ENCODE results near the gene STXBP6.

The STXBP6 gene

DNA sequence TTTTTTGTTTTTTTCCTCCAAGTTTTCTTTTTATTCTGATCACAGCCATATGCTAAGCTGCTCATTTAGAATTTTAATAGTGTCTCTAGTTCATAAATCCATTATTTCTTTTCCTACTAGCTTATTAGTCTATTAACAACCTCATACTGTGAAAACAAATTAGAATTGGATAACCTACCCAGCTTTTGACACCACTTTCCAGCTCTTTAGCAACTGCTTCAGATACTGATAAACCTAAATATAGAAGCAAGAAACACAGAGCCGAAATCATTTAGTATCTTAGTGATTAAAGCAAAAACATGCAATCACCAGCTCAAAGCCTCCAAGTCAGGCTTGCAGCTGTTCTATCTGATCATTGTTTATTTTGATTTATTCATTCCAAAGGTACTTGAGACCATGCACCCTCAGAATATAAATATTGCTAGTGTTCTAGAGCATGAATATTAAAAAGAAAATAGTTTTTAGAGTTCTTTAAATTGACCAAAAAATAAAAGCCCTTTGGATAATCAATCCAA, 121.5 kb downstream of the STXBP6 start:
- TF ChIP-seq, protein P1, sequence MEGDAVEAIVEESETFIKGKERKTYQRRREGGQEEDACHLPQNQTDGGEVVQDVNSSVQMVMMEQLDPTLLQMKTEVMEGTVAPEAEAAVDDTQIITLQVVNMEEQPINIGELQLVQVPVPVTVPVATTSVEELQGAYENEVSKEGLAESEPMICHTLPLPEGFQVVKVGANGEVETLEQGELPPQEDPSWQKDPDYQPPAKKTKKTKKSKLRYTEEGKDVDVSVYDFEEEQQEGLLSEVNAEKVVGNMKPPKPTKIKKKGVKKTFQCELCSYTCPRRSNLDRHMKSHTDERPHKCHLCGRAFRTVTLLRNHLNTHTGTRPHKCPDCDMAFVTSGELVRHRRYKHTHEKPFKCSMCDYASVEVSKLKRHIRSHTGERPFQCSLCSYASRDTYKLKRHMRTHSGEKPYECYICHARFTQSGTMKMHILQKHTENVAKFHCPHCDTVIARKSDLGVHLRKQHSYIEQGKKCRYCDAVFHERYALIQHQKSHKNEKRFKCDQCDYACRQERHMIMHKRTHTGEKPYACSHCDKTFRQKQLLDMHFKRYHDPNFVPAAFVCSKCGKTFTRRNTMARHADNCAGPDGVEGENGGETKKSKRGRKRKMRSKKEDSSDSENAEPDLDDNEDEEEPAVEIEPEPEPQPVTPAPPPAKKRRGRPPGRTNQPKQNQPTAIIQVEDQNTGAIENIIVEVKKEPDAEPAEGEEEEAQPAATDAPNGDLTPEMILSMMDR (IDR thresholded peaks at IDR 0.05; ENCODE audit: unreplicated experiment in 3 of 3): no peak
- Mint-ChIP-seq H3K27ac (peak overlapping the region in 2 of 3 experiments; percentile 17 to 45), H3K4me3 (no peak overlapping the region), H3K9me3 (no peaks in the 10 kb centered on the region), H3K36me3 (ENCODE audit: low read depth) (no peaks in the 10 kb centered on the region), H3K27me3 (ENCODE audit: low read depth) (no peaks in the 10 kb centered on the region), H3K4me1 (peaks cover 15% of the 10 kb centered on the region)

DNA sequence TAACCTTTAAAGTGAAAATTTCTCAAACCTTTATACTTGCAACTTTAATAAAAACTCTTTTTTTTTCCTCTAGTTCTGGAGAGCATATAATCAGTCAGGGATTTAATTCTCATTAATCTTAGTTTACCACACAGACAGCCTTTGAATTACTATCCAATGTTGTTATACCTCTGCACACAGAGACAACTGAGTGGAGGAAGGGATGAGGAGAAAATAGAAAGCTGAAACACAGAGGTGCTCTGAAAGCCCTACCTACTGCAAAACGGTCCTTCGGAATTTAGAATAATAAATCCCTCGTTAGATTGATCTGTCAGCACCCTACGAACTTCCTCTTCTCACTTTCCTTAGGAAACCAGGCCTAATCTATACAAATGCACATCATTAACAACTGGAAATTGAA, 122.1 kb downstream of the STXBP6 start:
- H3K27ac Mint-ChIP-seq: peak overlapping the region in 2 of 3 experiments; percentile 17 to 45
- no peaks in the 10 kb centered on the region for H3K36me3 Mint-ChIP-seq (ENCODE audit: low read depth)
- no peaks in the 10 kb centered on the region for H3K27me3 Mint-ChIP-seq (ENCODE audit: low read depth)
- no peaks in the 10 kb centered on the region for H3K9me3 Mint-ChIP-seq
- no peak overlapping the region for H3K4me3 Mint-ChIP-seq
- TF ChIP-seq, protein P1 (IDR thresholded peaks at IDR 0.05; ENCODE audit: unreplicated experiment in 3 of 3): no peak
- H3K4me1 Mint-ChIP-seq: peaks cover 15% of the 10 kb centered on the region

DNA sequence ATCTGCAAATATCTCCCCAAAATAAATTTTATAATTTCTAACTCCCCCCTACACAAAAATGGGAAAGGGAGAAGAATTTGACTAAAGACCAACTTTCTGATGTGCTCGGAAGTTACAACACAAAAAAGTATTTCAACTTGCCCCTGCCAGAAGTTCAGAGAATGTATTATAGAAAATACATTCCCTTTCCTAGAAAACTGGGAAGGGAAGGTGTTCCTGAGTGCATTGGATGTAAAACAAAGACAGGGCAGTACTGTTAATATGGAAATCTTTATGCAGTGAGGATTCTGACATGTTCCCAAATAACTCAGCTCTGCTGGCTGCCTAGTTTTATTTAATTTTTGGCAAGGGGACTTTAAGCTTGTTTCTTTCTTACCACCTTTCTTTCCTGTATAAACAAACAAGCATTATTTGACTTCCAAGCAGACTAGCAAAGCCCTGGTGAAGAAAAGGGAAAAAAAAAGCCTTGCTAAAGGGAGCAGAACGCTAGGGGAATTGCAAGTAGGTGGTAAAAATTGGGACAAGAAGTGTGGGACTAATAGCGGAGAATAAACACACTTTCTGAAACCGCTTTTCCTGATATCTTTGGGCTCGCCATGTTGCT, 124.1 kb downstream of the STXBP6 start:
- Mint-ChIP-seq H3K36me3 (ENCODE audit: low read depth) (no peaks in the 10 kb centered on the region), H3K9me3 (no peaks in the 10 kb centered on the region), H3K4me3 (no peak overlapping the region), H3K27ac (peak overlapping the region in 2 of 3 experiments; percentile 1 to 58), H3K27me3 (ENCODE audit: low read depth) (no peaks in the 10 kb centered on the region), H3K4me1 (peaks cover 15% of the 10 kb centered on the region)
- TF ChIP-seq, protein P1 (IDR thresholded peaks at IDR 0.05; ENCODE audit: unreplicated experiment in 3 of 3): no peak

DNA sequence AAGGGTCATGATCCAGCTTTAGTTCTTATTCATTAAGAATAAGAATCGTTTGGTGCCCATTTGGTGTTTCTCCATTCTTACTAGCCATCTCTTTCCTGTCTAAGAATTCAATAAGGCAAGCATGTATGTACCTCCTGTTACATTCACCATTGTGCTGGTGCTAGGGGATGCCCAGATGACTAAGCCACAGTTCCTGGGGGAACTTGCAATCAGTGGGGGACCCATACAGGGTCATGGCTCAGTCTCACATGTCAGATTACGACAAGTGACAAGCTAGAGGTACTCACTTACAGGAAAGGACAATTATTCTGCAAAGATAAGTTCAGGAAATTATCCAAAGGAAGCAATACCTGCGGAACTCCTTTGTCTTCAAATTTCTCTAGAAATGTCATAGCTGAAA, 125.4 kb downstream of the STXBP6 start:
- H3K4me1 Mint-ChIP-seq: peaks cover 15% of the 10 kb centered on the region
- no peaks in the 10 kb centered on the region for H3K9me3 Mint-ChIP-seq
- H3K36me3 Mint-ChIP-seq (ENCODE audit: low read depth): no peaks in the 10 kb centered on the region
- TF ChIP-seq, protein P1 (IDR thresholded peaks at IDR 0.05; ENCODE audit: unreplicated experiment in 3 of 3): no peak
- H3K27ac Mint-ChIP-seq: no peak overlapping the region
- no peak overlapping the region for H3K4me3 Mint-ChIP-seq
- no peaks in the 10 kb centered on the region for H3K27me3 Mint-ChIP-seq (ENCODE audit: low read depth)

DNA sequence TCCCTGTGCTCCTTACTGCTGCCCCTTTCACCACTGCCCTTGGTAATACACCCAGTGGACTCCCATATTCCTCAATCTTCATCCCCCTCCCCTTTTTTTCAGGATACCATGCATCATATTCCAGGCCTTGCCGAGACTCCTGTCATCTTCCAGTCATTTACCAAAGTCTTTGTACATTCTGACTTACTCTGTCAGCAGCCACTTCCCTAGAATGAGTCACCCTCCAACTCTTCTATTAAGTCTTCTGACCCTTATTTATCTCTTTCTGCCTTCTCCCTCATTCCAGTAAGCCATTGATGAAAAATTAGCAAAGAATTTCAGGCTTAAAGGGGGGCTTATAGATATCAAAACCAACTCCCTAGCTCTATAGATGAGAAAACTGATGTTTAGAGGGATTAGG, 128.0 kb downstream of the STXBP6 start:
- Mint-ChIP-seq H3K4me1 (peaks cover 4% of the 10 kb centered on the region), H3K27ac (no peak overlapping the region), H3K27me3 (ENCODE audit: low read depth) (no peaks in the 10 kb centered on the region), H3K9me3 (no peaks in the 10 kb centered on the region), H3K4me3 (no peak overlapping the region), H3K36me3 (ENCODE audit: low read depth) (no peaks in the 10 kb centered on the region)
- TF ChIP-seq, protein P1 (IDR thresholded peaks at IDR 0.05; ENCODE audit: unreplicated experiment in 3 of 3): no peak
